HG02642 (cell line): ENCODE measurements around the gene ATXN2.

Experiments
- ATAC-seq: cut with Tn5 transposase; IDR thresholded peaks from one replicate; pipeline ENCODE4 v1.9.1; 2021; ENCODE audit warnings: mild to moderate bottlenecking; ENCODE audit not compliant: unreplicated experiment, poor library complexity

The ATXN2 gene

GRCh38 chr12:111427417-111428074, 171.6 kb downstream of the ATXN2 start:
- no peak for ATAC-seq

GRCh38 chr12:111426344-111427185, 172.6 kb downstream of the ATXN2 start:
- no peak for ATAC-seq

GRCh38 chr12:111425655-111426054, 173.5 kb downstream of the ATXN2 start:
- ATAC-seq, result no peak

GRCh38 chr12:111424793-111425251, 174.3 kb downstream of the ATXN2 start:
- no peak for ATAC-seq

GRCh38 chr12:111424189-111424792, 174.8 kb downstream of the ATXN2 start:
- ATAC-seq, result no peak

GRCh38 chr12:111420494-111420893, 178.6 kb downstream of the ATXN2 start:
- ATAC-seq, result no peak

- ATAC-seq, result no peak
Measured at GRCh38 chr12:111419784-111420183, 179.3 kb downstream of the ATXN2 start.

GRCh38 chr12:111418594-111418880, 180.6 kb downstream of the ATXN2 start:
- ATAC-seq, result no peak

GRCh38 chr12:111417784-111418593, 181.1 kb downstream of the ATXN2 start:
- ATAC-seq, result no peak

- no peak for ATAC-seq
Measured at GRCh38 chr12:111417290-111417689, 181.8 kb downstream of the ATXN2 start.

GRCh38 chr12:111414711-111415252, 184.3 kb downstream of the ATXN2 start:
- ATAC-seq, result no peak

GRCh38 chr12:111413442-111414086, 185.6 kb downstream of the ATXN2 start:
- ATAC-seq, result no peak

GRCh38 chr12:111412830-111413441, 186.2 kb downstream of the ATXN2 start:
- no peak for ATAC-seq

GRCh38 chr12:111412007-111412829, 186.9 kb downstream of the ATXN2 start:
- ATAC-seq, result no peak

- ATAC-seq, result no peak
Measured at GRCh38 chr12:111411185-111411764, 187.8 kb downstream of the ATXN2 start.

GRCh38 chr12:111410431-111411184, 188.5 kb downstream of the ATXN2 start:
- ATAC-seq, result no peak

GRCh38 chr12:111409780-111410430, 189.2 kb downstream of the ATXN2 start:
- no peak for ATAC-seq
